GM12801 (cell line): ENCODE results near the gene ZNF628.

Source experiments
- CTCF ChIP-seq: IDR thresholded peaks from one replicate; pipeline ENCODE4 v1.5.1; 2011; ENCODE audit warnings: control low read depth; ENCODE audit not compliant: insufficient read length; ENCODE audit errors: extremely low read depth

ZNF628 gene

GRCh38 chr19:55481148-55481793 lies 4.9 kb downstream of the ZNF628 start:
- no peak for TF ChIP-seq CTCF

GRCh38 chr19:55481794-55482155 lies 5.4 kb downstream of the ZNF628 start:
- no peak for TF ChIP-seq CTCF

GRCh38 chr19:55482156-55482961 lies 5.9 kb downstream of the ZNF628 start:
- no peak for TF ChIP-seq CTCF

GRCh38 chr19:55482967-55483705 lies 6.7 kb downstream of the ZNF628 start:
- TF ChIP-seq CTCF: no peak

- TF ChIP-seq CTCF: no peak
Observed at GRCh38 chr19:55483706-55484592, 7.5 kb downstream of the ZNF628 start.

- TF ChIP-seq CTCF: no peak
Observed at GRCh38 chr19:55484593-55485438, 8.4 kb downstream of the ZNF628 start, which contains the start of gene NAT14. TSS of gene NAT14 (plus strand) at chr19:55485188. CDS start at chr19:55485709, 521 bp downstream.
